GM21786 (cell line): Measurements from ENCODE around the gene POLR2B.
"Not testable (repeated sequence)": the region's sequence is repeated elsewhere in the genome, so short reads cannot be mapped to it uniquely, and the experiment has no call there.

Source experiments
- ATAC-seq: cut with Tn5 transposase; IDR thresholded peaks from one replicate; pipeline ENCODE4 v1.9.1; 2021; ENCODE audit not compliant: unreplicated experiment

The POLR2B gene

DNA sequence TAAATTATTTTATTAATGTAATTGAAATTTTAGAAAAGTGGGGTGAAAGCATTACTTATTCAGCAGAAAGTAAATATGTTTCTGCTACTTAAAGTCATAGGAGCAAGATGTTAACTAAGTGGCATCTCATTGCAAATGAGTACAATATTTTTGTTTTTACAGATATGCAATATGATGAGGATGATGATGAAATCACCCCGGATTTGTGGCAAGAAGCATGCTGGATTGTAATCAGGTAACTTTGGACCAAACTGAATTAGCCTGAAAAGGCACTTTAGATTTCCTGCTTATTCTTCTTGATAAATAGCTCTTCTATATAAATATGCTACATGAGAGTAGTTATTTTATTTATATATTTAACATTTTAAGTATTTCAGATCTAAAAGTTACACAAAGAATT, 7.5 kb downstream of the POLR2B start:
- ATAC-seq: no peak

GRCh38 chr4:56986952-56987351, 8.3 kb downstream of the POLR2B start:
- ATAC-seq: no peak

GRCh38 chr4:56990109-56990905, 11.6 kb downstream of the POLR2B start:
- ATAC-seq: no peak

DNA sequence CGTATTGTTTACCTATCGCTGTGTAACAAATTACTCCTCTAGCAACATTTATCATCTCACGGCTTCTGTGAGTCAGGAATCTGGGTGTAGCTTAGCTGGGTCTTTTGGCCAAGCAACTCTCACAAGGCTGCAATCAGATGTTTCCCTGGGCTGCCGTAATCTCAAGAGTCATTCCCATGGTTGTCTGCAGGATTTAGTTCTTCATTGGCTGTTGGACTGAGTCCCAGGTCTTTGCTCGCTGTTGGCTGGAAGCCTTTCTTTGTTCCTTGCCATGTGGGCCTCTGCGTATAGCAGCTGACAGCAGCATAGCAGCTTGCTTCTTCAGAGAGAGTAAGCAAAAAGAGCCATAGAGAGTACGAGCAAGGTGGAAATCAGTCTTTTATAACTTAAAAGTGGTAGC, 16.8 kb downstream of the POLR2B start:
- no peak for ATAC-seq

DNA sequence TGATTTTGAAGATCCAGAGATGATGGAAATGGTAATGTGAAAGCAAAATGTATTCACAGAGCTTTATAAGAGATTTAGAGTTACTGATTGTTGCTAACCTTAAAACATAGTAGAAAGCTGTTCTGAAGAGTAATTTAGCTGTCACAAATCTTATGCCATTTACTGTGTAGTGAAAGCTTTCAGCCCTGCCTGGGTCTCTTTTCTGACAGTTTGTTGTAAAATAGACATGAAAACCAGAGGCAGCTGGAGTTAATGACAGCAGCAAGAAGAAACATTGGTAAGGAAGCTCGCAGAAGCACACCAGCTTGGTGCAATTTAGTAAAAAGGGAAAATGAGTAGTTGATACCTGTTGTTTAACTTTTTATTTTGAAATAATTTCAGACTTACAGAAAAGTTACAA, 21.1 kb downstream of the POLR2B start:
- no peak for ATAC-seq

GRCh38 chr4:57013543-57014120, 34.9 kb downstream of the POLR2B start:
- no peak for ATAC-seq

DNA sequence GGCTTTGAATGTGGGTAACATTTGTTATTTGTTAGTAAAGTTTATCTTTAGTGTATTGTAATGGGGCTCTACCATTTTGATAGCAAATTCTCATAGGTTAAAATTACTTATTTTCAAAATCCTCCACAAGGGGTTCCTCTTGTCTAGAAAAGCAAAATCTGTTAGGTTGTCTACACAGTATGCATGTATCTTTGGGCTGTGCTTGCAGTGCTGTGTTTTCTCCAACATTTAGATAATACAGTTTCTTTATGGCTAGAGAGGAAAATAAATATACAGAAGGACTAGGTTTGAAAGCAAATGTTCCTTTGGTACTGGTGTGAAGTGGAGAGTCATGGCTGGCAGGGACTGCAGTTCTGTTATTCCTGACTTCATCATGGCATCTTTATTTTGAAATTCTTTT, 40.3 kb downstream of the POLR2B start:
- ATAC-seq: no peak

- ATAC-seq: no peak
These were observed 41.9 kb downstream of the POLR2B start for GRCh38 chr4:57020467-57021101.

DNA sequence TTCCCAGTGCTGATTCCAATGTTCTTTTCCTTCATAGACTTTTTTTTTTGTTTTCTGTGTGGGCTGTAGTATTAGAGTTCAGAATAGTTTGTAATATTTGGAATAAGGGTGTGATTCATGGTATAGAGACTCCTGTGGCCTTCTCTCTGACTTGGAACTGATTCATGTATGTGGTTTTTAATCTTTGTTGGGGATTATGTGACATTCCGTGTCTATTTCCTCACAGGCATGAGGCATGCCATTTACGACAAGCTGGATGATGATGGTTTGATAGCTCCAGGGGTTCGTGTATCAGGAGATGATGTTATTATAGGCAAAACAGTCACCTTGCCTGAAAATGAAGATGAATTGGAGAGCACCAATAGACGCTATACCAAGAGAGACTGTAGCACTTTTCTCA, 44.4 kb downstream of the POLR2B start:
- no peak for ATAC-seq

DNA sequence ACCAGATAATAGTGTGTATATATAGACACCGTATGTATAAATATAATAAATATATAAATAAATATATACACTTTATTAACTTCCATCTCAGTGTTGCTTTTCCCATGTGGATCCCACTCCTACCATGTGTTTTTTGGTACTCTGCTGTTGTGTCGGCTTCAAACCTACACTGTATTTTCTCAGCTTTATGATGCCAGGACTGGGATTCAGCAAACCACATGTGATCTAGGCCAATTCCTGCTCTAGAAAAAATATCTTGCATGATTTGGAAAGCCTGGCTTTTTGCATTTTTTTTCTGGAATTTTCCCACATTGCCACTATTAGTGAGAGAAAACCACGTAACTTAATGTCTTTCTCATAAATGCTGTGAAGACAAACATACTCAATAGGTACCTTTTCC, 55.8 kb downstream of the POLR2B start:
- ATAC-seq: no peak

DNA sequence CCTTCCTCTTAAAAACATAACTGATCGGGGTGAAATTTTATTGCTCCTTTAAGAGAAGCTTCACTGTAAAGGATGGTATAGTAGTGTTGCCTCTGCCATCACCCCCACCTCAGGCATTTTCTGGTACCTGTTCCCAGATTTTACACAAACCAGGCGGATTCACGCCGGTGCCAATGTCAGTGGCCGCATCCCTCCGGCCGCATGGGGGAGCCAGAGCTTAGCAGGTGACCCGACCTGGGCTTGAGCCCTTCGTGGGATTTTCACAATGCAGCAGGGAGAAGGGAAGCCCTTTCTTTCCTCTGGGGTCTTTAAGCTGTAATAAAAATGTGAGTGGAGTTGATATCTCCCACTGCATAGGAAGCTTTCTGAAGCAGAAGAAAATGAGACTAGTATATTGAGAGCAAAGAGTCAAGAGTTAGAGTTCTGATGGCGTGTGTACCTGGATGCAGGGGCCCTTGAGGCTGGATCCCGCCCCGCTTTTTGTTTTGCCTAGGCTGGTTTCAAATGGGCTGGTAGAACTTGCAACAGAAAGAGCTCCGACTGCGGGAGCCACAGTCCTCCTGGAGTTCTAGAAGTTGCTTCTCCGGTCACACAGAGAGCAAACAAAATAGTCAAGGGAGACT, 59.4 kb downstream of the POLR2B start:
- no peak for ATAC-seq

GRCh38 chr4:57039345-57039744, 60.6 kb downstream of the POLR2B start:
- no peak for ATAC-seq

DNA sequence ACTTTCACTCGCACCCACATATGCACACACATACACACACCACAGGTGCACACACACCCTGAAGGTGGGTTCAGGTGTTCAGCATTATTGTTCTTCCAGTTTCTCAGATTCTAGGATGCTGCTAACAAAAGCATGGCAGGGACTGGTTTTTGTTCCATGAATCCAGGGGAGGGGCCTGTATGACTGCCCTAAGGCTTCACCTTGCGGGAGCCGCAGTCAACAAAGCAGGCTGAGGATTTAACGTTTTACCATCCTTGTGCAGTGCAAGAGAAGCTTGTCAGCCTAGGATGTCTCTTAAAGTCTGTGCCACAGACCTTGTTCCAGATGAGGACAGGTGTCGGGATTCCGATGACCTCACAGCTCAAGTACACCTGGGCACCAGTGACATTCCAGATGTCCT, 61.8 kb downstream of the POLR2B start:
- no peak for ATAC-seq

DNA sequence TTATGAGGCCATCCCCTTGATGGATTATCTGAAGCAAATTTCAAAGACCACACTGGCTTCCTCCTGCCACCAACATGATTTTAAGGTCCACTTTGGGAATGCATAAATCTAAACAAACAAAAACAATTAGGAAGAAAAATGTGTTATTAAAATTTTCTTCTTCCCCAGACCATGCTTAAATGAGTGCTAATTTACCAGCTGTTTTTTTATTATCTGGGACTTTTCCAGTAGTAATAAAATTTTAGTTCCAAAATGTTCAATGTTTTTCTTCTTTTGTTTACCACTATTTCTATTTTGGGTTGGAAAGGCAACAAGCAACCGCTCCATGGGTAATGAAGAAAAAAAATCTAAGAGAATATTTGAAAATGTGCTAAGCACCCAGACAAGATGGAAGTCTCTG, 62.3 kb downstream of the POLR2B start:
- ATAC-seq: no peak

DNA sequence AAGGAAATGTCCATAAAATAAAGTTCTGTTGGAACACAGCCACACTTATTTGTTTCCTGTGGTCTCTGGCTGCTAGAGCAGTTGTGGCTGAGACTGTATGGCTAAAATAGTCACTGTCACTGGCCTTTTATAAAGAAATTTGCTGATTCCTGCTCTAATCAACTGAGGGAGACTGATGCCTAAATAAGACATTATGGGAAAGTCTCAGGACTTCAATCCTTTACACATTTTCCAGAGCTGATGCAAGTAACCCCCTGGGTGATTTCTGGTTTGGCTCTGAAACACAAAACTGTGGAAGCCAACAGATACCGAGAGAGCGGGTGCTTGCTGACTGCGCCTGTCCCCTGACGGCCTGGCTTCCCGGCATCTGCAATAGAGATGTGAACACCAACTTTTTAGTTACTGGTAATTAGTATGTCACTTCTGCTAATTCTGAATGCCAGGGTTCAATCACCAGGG, 64.0 kb downstream of the POLR2B start:
- ATAC-seq: no peak

- ATAC-seq: no peak
These were observed 64.9 kb downstream of the POLR2B start for GRCh38 chr4:57043347-57044251.

DNA sequence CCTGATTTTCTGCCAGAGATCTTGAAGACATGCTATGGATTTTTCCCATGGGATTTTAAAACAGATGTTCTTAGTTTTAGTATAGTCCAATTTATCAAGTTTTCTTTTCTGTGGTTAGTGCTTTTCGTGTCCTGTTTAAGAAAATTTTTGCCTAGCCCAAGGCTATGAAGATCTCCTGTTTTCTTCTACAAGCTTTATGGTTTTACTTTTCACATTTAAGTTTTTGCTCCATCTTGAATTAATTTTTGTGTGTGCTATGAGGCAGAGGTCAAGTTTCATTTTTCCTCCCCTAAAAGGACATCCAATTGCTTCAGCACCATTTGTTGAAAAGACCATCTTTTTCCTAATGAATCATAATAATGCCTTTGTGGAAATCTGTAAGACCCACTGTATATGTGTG, 65.6 kb downstream of the POLR2B start:
- ATAC-seq: no peak

GRCh38 chr4:57044996-57045395, 66.3 kb downstream of the POLR2B start:
- no peak for ATAC-seq

- not testable (repeated sequence) for ATAC-seq
These were observed 68.3 kb downstream of the POLR2B start for GRCh38 chr4:57047046-57047445.

- no peak for ATAC-seq
These were observed 70.1 kb downstream of the POLR2B start for GRCh38 chr4:57048590-57049304.
